ENCODE data around the gene BCL11A. TPM values are rescaled to one million over a fixed set of nuclear protein-coding genes. Genes with fewer than 3 reads are reported as not detected.

Gene BCL11A
- total and polyA plus RNA-seq, 4 donors, result 0.08 to 8.5 (median 0.47) TPM

DNA sequence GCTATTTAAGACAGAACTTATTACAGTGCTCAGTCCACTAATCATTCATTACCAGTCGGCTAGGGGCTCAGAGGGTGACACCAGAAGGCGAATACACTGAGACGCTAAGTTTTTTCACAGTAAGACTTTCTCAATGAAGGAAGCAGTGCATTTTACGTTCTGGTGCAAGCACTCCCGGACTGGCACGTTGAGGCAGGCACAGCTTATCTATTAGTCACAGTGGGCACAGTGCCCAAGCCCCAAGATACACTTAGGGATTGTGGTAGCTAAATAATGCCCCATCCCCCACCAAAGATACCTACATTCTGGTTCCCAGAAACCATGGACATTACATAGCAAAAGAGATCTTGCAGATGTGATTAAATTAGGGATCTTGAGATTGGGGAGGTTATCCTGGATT lies 32.6 kb upstream of the BCL11A start:
- H3K9me3 ChIP-seq (ENCODE audit: control insufficient read depth in 4 of 4, low read length in 3 of 4), result no peaks in the 10 kb centered on the region
- H3K27me3 ChIP-seq (ENCODE audit: control insufficient read depth in 4 of 4, insufficient read depth in 4 of 4, low read length in 3 of 4), result peaks cover 0 to 3% (median 0%) of the 10 kb centered on the region in 4 donors
- H3K36me3 ChIP-seq (ENCODE audit: control insufficient read depth in 4 of 4, insufficient read depth in 3 of 4, low read depth in 1 of 4, low read length in 3 of 4), result no peaks in the 10 kb centered on the region
- no peak overlapping the region for H3K27ac ChIP-seq (ENCODE audit: low read depth in 1 of 2, low read length in 2 of 2)
- peaks cover 0 to 6% (median 2%) of the 10 kb centered on the region in 4 donors for H3K4me1 ChIP-seq (ENCODE audit: control insufficient read depth in 4 of 4, insufficient read depth in 4 of 4, low read length in 3 of 4)
- 82% methylated on average over 6 of the region's 6 CpGs for WGBS
- no peak overlapping the region for H3K9ac ChIP-seq (ENCODE audit: low read depth in 1 of 2, low read length in 2 of 2)
- DNase-seq (ENCODE audit: low spot score), result no peak
- TF ChIP-seq, protein P1, sequence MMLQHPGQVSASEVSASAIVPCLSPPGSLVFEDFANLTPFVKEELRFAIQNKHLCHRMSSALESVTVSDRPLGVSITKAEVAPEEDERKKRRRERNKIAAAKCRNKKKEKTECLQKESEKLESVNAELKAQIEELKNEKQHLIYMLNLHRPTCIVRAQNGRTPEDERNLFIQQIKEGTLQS (IDR thresholded peaks at IDR 0.05), result no peak
- TF ChIP-seq RXRA (IDR thresholded peaks at IDR 0.05) (no peak), YY1 (IDR thresholded peaks at IDR 0.05) (no peak), REST (IDR thresholded peaks at IDR 0.05) (no peak), CTCF (IDR thresholded peaks at IDR 0.05; ENCODE audit: low read depth, low read length, missing input control) (no peak), HNF4G (IDR thresholded peaks at IDR 0.05) (no peak), HNF4A (conservative IDR thresholded peaks at IDR 0.05) (no peak)
- TF ChIP-seq, protein P2, sequence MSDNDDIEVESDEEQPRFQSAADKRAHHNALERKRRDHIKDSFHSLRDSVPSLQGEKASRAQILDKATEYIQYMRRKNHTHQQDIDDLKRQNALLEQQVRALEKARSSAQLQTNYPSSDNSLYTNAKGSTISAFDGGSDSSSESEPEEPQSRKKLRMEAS (IDR thresholded peaks at IDR 0.05), result no peak
- no peak overlapping the region for H3K4me3 ChIP-seq (ENCODE audit: low read depth in 1 of 3, low read length in 3 of 3)

DNA sequence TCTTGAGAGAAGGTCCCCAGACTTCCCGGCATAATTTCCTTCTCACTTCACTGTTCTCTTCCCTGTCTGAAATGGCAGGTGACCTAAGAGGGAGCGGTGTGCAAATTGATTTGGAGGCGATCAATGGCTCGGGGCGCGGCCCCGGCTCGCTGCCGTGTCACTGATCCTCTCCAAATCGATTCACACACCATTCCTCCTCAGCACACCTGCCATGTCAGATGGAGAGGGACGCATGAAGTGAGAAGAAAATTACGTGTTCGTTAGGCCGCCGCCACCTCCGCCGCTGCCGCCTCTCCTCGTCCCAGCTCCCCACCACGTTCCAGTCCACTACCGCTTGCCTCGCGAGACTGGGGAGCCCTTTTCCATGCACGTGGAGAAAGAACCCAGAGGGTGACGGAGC lies 31.8 kb upstream of the BCL11A start:
- DNase-seq (ENCODE audit: low spot score), result no peak
- H3K4me3 ChIP-seq (ENCODE audit: low read depth in 1 of 3, low read length in 3 of 3), result no peak overlapping the region
- TF ChIP-seq REST (IDR thresholded peaks at IDR 0.05), result no peak
- no peaks in the 10 kb centered on the region for H3K36me3 ChIP-seq (ENCODE audit: control insufficient read depth in 4 of 4, insufficient read depth in 3 of 4, low read depth in 1 of 4, low read length in 3 of 4)
- H3K4me1 ChIP-seq (ENCODE audit: control insufficient read depth in 4 of 4, insufficient read depth in 4 of 4, low read length in 3 of 4), result peaks cover 0 to 6% (median 2%) of the 10 kb centered on the region in 4 donors
- no peak overlapping the region for H3K27ac ChIP-seq (ENCODE audit: low read depth in 1 of 2, low read length in 2 of 2)
- no peak overlapping the region for H3K9ac ChIP-seq (ENCODE audit: low read depth in 1 of 2, low read length in 2 of 2)
- WGBS, result 92% methylated on average over 25 of the region's 25 CpGs
- H3K27me3 ChIP-seq (ENCODE audit: control insufficient read depth in 4 of 4, insufficient read depth in 4 of 4, low read length in 3 of 4), result peaks cover 0 to 9% (median 0%) of the 10 kb centered on the region in 4 donors
- H3K9me3 ChIP-seq (ENCODE audit: control insufficient read depth in 4 of 4, low read length in 3 of 4), result no peaks in the 10 kb centered on the region

All from liver (tissue), 9 donors.